Measurements from ENCODE around the gene USP13.

DNA sequence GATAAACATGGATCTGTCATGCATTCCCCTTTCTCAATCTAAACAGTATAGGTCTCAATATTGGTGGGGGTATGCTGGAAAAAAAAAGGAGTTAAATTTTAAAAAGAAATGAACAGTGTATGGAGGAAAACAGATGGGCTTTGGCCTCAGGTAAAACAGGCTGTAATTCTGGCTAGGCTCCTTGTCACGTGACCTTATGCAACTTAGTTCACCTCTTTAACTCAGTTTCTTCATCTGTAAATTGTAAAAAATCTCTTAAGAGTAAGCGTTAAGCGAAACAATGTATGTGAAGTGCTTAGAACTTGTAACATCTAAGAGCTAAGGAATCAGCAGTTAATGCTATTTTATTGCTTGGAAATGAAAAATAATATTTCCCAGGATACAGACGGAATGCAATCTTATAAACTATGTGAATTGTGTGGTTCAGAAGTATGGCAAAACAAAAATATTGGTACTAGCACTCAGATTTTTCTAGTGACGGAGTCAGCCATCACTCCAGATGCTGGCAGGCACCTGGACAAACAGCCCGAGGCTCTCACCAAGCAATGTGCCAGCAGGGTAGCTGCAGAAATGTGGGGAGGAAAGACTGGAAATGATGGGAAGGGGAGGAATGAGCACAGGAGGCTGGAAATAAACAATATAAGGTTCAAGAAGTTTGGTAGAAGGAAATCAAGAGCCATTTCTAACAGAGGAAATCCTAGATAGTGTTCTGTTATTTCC is 172.8 kb downstream of the USP13 start:
- TF ChIP-seq EZH2phosphoT487 (IDR thresholded peaks at IDR 0.05; ENCODE audit: low read depth, severe bottlenecking, unreplicated experiment): no peak
- TF ChIP-seq, protein P1, sequence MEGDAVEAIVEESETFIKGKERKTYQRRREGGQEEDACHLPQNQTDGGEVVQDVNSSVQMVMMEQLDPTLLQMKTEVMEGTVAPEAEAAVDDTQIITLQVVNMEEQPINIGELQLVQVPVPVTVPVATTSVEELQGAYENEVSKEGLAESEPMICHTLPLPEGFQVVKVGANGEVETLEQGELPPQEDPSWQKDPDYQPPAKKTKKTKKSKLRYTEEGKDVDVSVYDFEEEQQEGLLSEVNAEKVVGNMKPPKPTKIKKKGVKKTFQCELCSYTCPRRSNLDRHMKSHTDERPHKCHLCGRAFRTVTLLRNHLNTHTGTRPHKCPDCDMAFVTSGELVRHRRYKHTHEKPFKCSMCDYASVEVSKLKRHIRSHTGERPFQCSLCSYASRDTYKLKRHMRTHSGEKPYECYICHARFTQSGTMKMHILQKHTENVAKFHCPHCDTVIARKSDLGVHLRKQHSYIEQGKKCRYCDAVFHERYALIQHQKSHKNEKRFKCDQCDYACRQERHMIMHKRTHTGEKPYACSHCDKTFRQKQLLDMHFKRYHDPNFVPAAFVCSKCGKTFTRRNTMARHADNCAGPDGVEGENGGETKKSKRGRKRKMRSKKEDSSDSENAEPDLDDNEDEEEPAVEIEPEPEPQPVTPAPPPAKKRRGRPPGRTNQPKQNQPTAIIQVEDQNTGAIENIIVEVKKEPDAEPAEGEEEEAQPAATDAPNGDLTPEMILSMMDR (IDR thresholded peaks at IDR 0.05; ENCODE audit: poor library complexity): no peak
- no peak for TF ChIP-seq EZH2 (IDR thresholded peaks at IDR 0.05; ENCODE audit: borderline replicate concordance)

Data from hepatocyte (in vitro differentiated cells).